ENCODE results near the gene ADGB. TPM values are rescaled to one million over a fixed set of nuclear protein-coding genes. Genes with fewer than 3 reads are reported as not detected.

Gene ADGB
- total and polyA plus RNA-seq, 2 of the 13 experiments (the other 11 are each of a cell fraction or from before 2014, with no cell fraction given): not detected

DNA sequence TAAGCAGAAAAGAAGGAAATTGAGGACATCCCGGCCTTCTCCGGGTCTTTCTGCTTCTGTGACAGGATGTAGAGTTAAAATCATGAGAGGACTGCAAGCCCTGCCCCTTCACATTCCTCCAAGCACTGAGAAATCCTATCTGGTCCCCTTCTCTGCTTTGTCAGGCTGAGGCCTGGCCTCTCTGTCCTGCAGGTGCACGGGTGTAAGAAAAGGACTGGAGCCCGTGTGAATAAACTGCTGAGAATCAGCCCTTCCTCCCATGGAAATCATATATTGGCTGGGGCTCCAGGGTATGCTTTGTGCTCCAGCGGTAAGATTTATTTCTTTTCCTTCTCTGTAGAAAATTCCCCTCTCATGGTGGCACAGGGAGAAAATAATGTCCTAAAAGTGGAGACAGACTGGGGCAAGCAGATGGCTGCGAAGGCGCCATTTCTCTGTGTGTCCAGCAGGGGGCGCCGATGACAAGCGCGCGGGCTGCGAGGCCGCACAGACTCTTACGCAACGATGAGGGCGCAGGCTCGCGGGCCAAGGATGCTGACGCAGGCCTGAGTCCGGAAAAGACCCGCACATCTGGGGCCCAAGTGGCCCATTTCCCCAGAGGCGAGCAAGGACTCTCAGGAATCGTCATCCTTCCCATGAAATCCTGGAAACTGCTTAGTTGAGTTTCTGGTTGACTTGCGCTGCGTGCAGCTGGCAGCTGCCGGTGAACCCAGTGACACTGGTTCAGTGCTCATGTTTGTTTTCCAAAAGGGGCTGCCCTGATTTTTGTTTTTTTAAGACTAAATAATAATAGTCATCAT, 258.6 kb downstream of the ADGB start (continued):
- TF ChIP-seq, protein P1, sequence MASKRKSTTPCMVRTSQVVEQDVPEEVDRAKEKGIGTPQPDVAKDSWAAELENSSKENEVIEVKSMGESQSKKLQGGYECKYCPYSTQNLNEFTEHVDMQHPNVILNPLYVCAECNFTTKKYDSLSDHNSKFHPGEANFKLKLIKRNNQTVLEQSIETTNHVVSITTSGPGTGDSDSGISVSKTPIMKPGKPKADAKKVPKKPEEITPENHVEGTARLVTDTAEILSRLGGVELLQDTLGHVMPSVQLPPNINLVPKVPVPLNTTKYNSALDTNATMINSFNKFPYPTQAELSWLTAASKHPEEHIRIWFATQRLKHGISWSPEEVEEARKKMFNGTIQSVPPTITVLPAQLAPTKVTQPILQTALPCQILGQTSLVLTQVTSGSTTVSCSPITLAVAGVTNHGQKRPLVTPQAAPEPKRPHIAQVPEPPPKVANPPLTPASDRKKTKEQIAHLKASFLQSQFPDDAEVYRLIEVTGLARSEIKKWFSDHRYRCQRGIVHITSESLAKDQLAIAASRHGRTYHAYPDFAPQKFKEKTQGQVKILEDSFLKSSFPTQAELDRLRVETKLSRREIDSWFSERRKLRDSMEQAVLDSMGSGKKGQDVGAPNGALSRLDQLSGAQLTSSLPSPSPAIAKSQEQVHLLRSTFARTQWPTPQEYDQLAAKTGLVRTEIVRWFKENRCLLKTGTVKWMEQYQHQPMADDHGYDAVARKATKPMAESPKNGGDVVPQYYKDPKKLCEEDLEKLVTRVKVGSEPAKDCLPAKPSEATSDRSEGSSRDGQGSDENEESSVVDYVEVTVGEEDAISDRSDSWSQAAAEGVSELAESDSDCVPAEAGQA (IDR thresholded peaks at IDR 0.05; ENCODE audit: low read depth): 0 out of 2 replicates have a peak, but pooled peaks have one; percentile 36
- TF ChIP-seq, protein P1 (CRISPR knock-in tag; IDR thresholded peaks at IDR 0.05; ENCODE audit: borderline replicate concordance): no peak
- TF ChIP-seq, protein P2, sequence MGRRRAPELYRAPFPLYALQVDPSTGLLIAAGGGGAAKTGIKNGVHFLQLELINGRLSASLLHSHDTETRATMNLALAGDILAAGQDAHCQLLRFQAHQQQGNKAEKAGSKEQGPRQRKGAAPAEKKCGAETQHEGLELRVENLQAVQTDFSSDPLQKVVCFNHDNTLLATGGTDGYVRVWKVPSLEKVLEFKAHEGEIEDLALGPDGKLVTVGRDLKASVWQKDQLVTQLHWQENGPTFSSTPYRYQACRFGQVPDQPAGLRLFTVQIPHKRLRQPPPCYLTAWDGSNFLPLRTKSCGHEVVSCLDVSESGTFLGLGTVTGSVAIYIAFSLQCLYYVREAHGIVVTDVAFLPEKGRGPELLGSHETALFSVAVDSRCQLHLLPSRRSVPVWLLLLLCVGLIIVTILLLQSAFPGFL (CRISPR knock-in tag; IDR thresholded peaks at IDR 0.05): no peak
- TF ChIP-seq ZBTB7A (CRISPR knock-in tag; IDR thresholded peaks at IDR 0.05) (no peak), MAF1 (CRISPR knock-in tag; IDR thresholded peaks at IDR 0.05; ENCODE audit: borderline replicate concordance) (no peak), BORCS8-MEF2B (CRISPR knock-in tag; IDR thresholded peaks at IDR 0.05) (peak; percentile 89; the same call in 1 of the 2 replicates), RBM22 (optimal IDR thresholded peaks at IDR 0.05; ENCODE audit: low read length) (no peak), ZBTB8A (CRISPR knock-in tag; IDR thresholded peaks at IDR 0.05; ENCODE audit: borderline replicate concordance, low read depth) (no peak), POLR2AphosphoS5 (IDR thresholded peaks at IDR 0.05; ENCODE audit: low read depth, low read length) (no peak), MAFF (IDR thresholded peaks at IDR 0.05; ENCODE audit: low read depth, low read length) (peak; percentile 45), BCL6 (CRISPR knock-in tag; IDR thresholded peaks at IDR 0.05) (peak; percentile 68), ZNF20 (CRISPR knock-in tag; IDR thresholded peaks at IDR 0.05) (no peak), SYNCRIP (IDR thresholded peaks at IDR 0.05; ENCODE audit: insufficient read depth, low read depth, low read length) (no peak)
- TF ChIP-seq, protein P3, sequence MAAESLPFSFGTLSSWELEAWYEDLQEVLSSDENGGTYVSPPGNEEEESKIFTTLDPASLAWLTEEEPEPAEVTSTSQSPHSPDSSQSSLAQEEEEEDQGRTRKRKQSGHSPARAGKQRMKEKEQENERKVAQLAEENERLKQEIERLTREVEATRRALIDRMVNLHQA (CRISPR knock-in tag; IDR thresholded peaks at IDR 0.05): no peak
- TF ChIP-seq, protein P4, sequence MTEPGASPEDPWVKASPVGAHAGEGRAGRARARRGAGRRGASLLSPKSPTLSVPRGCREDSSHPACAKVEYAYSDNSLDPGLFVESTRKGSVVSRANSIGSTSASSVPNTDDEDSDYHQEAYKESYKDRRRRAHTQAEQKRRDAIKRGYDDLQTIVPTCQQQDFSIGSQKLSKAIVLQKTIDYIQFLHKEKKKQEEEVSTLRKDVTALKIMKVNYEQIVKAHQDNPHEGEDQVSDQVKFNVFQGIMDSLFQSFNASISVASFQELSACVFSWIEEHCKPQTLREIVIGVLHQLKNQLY (CRISPR knock-in tag; IDR thresholded peaks at IDR 0.05): no peak; the same call in 1 of the 2 replicates
- TF ChIP-seq, protein P5, sequence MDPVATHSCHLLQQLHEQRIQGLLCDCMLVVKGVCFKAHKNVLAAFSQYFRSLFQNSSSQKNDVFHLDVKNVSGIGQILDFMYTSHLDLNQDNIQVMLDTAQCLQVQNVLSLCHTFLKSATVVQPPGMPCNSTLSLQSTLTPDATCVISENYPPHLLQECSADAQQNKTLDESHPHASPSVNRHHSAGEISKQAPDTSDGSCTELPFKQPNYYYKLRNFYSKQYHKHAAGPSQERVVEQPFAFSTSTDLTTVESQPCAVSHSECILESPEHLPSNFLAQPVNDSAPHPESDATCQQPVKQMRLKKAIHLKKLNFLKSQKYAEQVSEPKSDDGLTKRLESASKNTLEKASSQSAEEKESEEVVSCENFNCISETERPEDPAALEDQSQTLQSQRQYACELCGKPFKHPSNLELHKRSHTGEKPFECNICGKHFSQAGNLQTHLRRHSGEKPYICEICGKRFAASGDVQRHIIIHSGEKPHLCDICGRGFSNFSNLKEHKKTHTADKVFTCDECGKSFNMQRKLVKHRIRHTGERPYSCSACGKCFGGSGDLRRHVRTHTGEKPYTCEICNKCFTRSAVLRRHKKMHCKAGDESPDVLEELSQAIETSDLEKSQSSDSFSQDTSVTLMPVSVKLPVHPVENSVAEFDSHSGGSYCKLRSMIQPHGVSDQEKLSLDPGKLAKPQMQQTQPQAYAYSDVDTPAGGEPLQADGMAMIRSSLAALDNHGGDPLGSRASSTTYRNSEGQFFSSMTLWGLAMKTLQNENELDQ (CRISPR knock-in tag; IDR thresholded peaks at IDR 0.05; ENCODE audit: borderline replicate concordance): no peak
- TF ChIP-seq, protein P6, sequence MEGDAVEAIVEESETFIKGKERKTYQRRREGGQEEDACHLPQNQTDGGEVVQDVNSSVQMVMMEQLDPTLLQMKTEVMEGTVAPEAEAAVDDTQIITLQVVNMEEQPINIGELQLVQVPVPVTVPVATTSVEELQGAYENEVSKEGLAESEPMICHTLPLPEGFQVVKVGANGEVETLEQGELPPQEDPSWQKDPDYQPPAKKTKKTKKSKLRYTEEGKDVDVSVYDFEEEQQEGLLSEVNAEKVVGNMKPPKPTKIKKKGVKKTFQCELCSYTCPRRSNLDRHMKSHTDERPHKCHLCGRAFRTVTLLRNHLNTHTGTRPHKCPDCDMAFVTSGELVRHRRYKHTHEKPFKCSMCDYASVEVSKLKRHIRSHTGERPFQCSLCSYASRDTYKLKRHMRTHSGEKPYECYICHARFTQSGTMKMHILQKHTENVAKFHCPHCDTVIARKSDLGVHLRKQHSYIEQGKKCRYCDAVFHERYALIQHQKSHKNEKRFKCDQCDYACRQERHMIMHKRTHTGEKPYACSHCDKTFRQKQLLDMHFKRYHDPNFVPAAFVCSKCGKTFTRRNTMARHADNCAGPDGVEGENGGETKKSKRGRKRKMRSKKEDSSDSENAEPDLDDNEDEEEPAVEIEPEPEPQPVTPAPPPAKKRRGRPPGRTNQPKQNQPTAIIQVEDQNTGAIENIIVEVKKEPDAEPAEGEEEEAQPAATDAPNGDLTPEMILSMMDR (CRISPR knock-in tag; IDR thresholded peaks at IDR 0.05): peak; percentile 99

Measured in HepG2 (cell line).